GM10266 (cell line): ENCODE results near the gene NWD2.
"Not testable (repeated sequence)": the region's sequence is repeated elsewhere in the genome, so short reads cannot be mapped to it uniquely, and the experiment has no call there.

ENCODE experiments used
- DNase-seq: peaks from one replicate; pipeline ENCODE4 v3.0.0; 2012; ENCODE audit errors: extremely low spot score
- TF ChIP-seq, protein P1 (sequence below): IDR thresholded peaks from 2 replicates; pipeline ENCODE4 v1.5.1; 2012; ENCODE audit warnings: mild to moderate bottlenecking, low read depth; ENCODE audit not compliant: control insufficient read depth, insufficient read depth; ENCODE audit errors: missing control alignments

The NWD2 gene, protein sequence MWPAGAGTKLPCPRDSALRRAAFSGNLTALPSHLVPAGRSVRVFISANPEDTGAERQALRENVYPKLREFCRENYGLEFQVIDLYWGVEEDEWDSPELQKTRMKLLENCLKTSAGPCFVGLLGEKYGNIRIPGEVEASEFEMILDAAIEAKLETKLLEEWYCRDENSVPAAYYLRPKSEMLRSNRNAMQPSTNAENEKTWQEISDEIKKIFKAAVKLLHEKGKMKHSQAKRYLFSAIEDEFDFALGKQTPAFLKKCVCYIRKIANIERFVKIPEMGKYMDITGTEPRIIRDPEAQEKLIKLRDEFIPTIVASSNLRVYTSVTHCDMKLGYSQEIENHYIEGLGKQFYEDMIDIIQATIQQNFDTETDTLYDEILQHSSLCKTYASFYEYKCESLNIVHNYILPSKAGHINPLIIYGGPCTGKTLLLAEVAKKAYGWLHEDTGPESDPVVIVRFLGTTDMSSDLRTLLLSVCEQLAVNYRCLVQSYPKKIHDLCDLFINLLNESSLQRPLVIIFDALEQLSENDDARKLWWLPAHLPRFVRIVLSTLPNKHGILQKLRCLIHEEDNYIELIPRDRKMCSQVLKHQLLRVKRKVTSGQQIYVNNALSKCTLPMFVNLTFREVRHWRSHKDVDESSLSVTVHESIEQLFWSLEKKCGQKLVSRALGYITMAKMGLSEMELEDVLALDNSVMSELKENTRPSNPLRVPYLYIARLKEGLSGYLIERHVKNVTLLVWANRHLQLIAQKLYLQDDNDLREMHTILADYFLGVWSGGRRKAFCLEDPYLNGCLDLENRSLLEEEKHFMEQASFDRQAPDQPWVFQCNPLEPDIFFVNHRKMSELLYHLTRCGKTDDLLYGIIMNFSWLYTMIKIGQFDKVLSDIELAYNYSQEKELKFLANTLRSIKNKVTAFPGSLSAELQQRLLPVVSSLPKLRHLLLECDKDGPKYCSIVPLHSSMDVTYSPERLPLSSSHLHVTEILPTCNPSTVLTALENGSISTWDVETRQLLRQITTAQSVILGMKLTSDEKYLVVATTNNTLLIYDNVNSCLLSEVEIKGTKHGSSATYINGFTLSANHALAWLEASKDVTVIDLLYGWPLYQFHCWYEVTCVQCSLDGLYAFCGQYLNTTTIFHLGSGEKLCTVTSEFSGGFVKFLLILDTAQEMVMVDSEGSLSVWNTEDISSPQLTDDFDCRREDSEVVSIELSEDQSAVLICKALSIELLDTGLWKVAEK (N-terminal part only)

DNA sequence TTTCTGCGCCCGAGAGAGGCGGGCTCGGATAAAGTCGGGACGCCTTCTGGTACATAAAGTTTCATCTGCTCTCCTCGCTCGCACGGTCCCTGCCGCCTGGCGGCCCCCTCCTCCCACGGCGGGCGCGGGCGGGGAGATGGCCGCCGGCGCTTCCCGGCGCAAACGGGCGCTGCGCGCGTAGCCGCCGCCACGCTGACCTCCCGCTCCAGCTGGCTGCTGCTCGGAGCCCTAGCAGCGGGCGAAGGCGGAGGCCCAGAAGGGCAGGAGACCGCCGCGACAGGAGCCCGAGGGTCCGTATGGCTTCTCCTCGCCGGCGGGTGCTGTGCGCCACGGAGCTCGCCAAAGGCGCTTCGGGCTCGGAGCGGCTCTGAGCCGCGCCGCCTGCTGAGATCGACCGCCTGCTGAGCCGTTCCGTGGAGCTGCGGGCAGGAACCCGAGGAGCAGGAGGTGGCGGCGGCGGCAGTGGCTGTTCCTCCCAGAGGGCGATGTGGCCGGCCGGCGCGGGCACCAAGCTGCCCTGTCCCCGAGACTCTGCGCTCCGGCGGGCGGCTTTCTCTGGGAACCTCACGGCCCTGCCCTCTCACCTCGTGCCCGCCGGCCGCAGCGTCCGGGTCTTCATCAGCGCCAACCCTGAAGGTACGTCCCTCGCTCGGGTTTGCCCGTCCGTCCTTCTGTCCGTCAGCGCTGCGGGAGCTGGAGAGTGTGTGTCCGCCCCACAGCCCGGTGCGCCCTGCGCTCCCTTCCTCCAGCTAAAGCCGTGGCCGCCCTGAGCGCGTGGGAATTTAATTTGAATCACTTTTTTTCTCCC is at the start of gene NWD2:
NWD2 (plus strand) TSS at position 161 of the 808 bp plus-strand sequence; CDS start at position 486, 325 bp downstream.
- DNase-seq: no peak
- TF ChIP-seq, protein P1, sequence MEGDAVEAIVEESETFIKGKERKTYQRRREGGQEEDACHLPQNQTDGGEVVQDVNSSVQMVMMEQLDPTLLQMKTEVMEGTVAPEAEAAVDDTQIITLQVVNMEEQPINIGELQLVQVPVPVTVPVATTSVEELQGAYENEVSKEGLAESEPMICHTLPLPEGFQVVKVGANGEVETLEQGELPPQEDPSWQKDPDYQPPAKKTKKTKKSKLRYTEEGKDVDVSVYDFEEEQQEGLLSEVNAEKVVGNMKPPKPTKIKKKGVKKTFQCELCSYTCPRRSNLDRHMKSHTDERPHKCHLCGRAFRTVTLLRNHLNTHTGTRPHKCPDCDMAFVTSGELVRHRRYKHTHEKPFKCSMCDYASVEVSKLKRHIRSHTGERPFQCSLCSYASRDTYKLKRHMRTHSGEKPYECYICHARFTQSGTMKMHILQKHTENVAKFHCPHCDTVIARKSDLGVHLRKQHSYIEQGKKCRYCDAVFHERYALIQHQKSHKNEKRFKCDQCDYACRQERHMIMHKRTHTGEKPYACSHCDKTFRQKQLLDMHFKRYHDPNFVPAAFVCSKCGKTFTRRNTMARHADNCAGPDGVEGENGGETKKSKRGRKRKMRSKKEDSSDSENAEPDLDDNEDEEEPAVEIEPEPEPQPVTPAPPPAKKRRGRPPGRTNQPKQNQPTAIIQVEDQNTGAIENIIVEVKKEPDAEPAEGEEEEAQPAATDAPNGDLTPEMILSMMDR: no peak

DNA sequence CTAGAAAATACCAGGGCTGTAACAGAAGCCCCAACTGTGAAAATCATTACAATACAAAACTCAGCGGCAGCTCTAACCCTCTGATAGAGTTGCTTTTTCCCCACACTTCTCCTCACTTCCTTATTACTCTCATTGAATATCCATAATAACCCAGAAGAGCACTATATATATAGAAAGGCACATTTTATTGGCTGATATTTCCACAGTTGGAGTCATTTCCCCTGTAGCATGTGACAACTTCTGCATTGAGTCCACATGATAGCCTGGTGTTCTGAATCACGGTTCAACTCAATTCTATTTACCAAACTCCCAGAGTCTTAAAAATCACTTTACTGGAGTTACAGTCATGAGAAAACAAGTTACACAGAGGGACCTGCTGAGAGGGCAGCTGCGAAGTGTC is 46.6 kb upstream of the NWD2 start:
- DNase-seq: no peak
- TF ChIP-seq, protein P1: no peak

DNA sequence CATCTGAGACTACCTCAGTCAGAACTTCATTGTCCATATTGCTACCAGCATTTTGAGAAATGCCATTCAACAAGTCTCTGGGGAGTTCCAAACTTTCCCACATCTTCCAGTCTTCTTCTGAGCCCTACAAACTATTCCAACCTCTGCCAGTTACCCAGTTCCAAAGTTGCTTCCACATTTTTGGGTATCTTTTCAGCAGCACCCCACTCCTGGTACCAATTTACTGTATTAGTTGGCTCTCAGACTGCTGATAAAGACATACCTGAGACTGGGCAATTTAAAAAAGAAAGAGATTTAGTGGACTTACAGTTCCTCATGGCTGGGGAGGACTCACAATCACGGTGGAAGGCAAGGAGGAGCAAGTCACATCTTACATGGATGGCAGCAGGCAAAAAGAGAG is 39.8 kb upstream of the NWD2 start:
- DNase-seq: not testable (repeated sequence)

DNA sequence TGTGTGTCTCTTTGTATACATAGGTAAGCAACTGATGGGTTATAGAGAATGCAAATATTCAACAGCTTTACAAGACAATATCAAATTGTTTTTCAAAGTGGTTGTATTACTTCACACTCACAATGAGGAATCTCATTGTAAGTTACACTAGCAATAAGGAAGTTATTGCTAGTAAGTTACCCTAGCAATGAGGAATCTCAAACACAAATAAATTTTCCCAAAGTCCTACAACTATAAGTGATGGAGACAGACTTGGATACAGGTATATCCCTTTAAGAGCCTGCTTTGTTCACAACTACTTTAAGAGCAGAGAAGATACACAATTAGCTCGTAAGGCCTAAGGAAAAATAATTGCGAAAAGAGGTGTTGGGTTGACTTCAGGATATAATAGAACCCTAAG is 28.3 kb upstream of the NWD2 start:
- DNase-seq: no peak
- TF ChIP-seq, protein P1: no peak

DNA sequence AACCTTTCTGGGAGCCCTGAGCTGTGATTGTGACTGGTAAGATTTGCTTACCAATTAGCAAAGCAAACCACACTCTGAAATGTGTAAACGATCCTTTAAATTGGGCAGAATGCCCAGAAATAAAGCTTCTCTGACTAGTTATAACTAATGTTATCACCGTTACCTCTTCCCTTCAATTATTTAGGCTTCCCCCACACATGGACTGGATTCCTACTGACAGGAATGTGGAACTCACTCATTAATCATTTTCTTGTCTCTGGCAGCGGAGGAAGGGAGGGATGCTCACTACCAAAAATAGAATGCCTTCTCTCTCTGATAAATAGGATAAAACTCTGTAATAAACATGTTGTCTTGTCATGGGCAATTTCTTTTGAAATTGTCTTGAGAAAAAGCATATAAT is 25.3 kb upstream of the NWD2 start:
- DNase-seq: no peak
- TF ChIP-seq, protein P1: no peak

DNA sequence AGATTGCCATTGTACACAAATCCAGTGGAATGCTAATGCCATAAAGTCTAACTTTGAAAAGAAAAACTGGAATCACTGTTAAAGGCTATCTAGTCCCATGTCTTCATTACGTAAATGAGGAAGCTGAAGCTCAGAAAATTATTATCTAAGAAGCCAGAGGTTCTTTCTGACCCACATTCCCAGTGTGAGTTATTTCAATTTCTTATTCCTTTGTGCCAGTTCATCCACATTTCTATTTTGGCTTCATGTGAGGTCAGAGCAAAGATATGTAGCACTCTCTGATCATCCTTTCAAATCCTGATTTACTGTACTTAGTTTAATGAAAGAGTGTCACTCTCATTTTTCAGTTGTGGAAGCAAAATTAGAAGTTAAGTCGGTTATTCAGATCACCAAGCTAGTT is 24.6 kb upstream of the NWD2 start:
- TF ChIP-seq, protein P1: no peak
- DNase-seq: no peak

DNA sequence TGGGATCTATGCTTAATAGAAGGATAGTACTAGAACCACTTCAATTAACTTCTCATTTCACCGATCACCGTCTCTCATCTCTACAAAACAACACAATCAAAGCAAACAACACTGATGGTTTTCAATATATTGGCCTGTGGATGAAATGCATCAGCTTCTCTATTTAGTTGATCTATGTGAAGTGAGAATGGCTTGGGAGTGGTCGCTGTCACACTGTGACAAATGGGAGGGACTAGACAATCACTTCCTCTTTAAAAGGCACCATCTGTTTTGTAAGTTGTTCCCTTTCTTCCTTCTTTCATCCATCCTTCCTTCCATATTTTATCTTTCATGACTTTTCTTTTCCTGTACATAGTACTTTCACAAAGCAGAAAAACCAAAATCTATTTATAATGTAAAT is 23.9 kb upstream of the NWD2 start:
- TF ChIP-seq, protein P1: no peak

More for the DNA sequence above, 23.9 kb upstream of the NWD2 start:
- no peak for DNase-seq
